GM12878 (cell line): ENCODE results near the gene RIMS1. TPM values are rescaled to one million over a fixed set of nuclear protein-coding genes. Genes with fewer than 3 reads are reported as not detected.
A peak's percentile ranks its signal among the peaks of the same experiment; 100 is the strongest.

Source experiments
- ATAC-seq: fragments of 200-7000 bp; cut with Tn5 transposase; 3 replicates; pipeline ENCODE4 v1.9.1; 2020; ENCODE audit warnings: mild to moderate bottlenecking, moderate library complexity
- BruUV-seq: library from RNA; stranded (reverse); fragments of 400-500 nt; replicated peaks from 2 replicates; lab custom pipeline; 2021; lab: Mats Ljungman, UMichigan
- CTCF ChIA-PET: fragments of 300-600 bp; sonication (Branson Sonifier 250); formaldehyde crosslinking; extraction: SDS; loops from one replicate; lab custom pipeline; 2021; ENCODE audit warnings: inconsistent platforms; lab: Yijun Ruan, JAX
- POLR2A ChIA-PET: fragments of 350-600 bp; formaldehyde crosslinking; extraction: SDS; loops from one replicate; lab custom pipeline; 2021; ENCODE audit warnings: inconsistent platforms; lab: Charles Lee
- RAD21 ChIA-PET: fragments of 300-600 bp; sonication (Branson Sonifier 250); formaldehyde crosslinking; loops from one replicate; lab custom pipeline; 2023; ENCODE audit warnings: antibody characterized with exemption; ENCODE audit not compliant: unreplicated experiment; lab: Charles Lee
- SMC1A ChIA-PET: fragments of 300-600 bp; sonication (Branson Sonifier 250); formaldehyde crosslinking; loops from one replicate; lab custom pipeline; 2023; ENCODE audit not compliant: unreplicated experiment, uncharacterized antibody; lab: Charles Lee
- DNase-seq: peaks from one replicate; pipeline ENCODE4 v3.0.0-alpha.2; 2011; ENCODE audit warnings: low read depth, low spot score
- FAIRE-seq: peaks from 3 replicates; lab custom pipeline; 2011; peaks lifted over from hg19 to GRCh38; lab: Jason Lieb, UNC
- H2AFZ ChIP-seq: 2 replicates; pipeline ENCODE4 v1.6.0; 2011; ENCODE audit warnings: low read depth, low read length, control low read depth; ENCODE audit not compliant: control insufficient read depth
- H3K27ac ChIP-seq: 2 replicates; pipeline ENCODE4 v1.5.1; 2011; ENCODE audit warnings: control low read depth; ENCODE audit not compliant: control insufficient read depth, insufficient read depth
- H3K27me3 ChIP-seq, 2 experiments: replicated peaks in 1 of 2; 2 replicates each; pipeline versions ENCODE4 v1.6.0 to v1.6.1; 2011; ENCODE audit warnings: low read length in 1 of 2; ENCODE audit not compliant: control insufficient read depth in 2 of 2, insufficient read depth in 2 of 2
- H3K36me3 ChIP-seq, 2 experiments: 2 replicates each; pipeline ENCODE4 v1.5.1; 2011; ENCODE audit warnings: low read length in 1 of 2; ENCODE audit not compliant: control insufficient read depth in 2 of 2, insufficient read depth in 2 of 2
- H3K4me1 ChIP-seq: 2 replicates; pipeline ENCODE4 v1.6.1; 2011; ENCODE audit warnings: mild to moderate bottlenecking, low read length, moderate library complexity, mixed read lengths; ENCODE audit not compliant: control insufficient read depth, insufficient read depth
- H3K4me2 ChIP-seq: 2 replicates; pipeline ENCODE4 v1.6.0; 2011; ENCODE audit warnings: control low read depth; ENCODE audit not compliant: control insufficient read depth, insufficient read depth
- H3K4me3 ChIP-seq: fragments of 200-600 bp; sonication (generic); 2 replicates; pipeline ENCODE4 v1.5.1; 2016
- H3K79me2 ChIP-seq: 2 replicates; pipeline ENCODE4 v1.6.0; 2011; ENCODE audit warnings: low read length; ENCODE audit not compliant: control insufficient read depth, insufficient read depth
- H3K9ac ChIP-seq: 2 replicates; pipeline ENCODE4 v1.8.0; 2011; ENCODE audit warnings: low read length, control low read depth, mixed read lengths; ENCODE audit not compliant: control insufficient read depth, insufficient read depth
- H3K9me3 ChIP-seq: replicated peaks from 3 replicates; pipeline ENCODE4 v1.5.1; 2011; ENCODE audit warnings: mild to moderate bottlenecking, low read length; ENCODE audit not compliant: control insufficient read depth, insufficient read depth
- H4K20me1 ChIP-seq: 2 replicates; pipeline ENCODE4 v1.6.0; 2011; ENCODE audit not compliant: control insufficient read depth, insufficient read depth
- CBX3 ChIP-seq: fragments of 200-600 bp; sonication (generic); IDR thresholded peaks from 2 replicates; pipeline ENCODE4 v1.6.1; 2016; ENCODE audit warnings: low read depth, borderline replicate concordance
- EP300 ChIP-seq, 2 experiments: fragments of 150-350 bp in 1 of 2; IDR thresholded peaks; 2 replicates each; pipeline ENCODE4 v1.6.1; 2011 to 2012; ENCODE audit warnings: low read depth in 2 of 2, low read length in 2 of 2, borderline replicate concordance in 1 of 2, improper control_type of control experiment in 1 of 2, inconsistent platforms in 1 of 2; ENCODE audit not compliant: control insufficient read depth in 1 of 2
- FOS ChIP-seq: IDR thresholded peaks from 3 replicates; pipeline ENCODE4 v1.6.1; 2011; ENCODE audit warnings: borderline replicate concordance; ENCODE audit not compliant: insufficient read length; ENCODE audit errors: extremely low read depth
- GATAD2B ChIP-seq: fragments of 450-650 bp; conservative IDR thresholded peaks from 2 replicates; pipeline ENCODE4 v1.6.1; 2017; ENCODE audit warnings: low read depth, mild to moderate bottlenecking, moderate library complexity
- IKZF1 ChIP-seq: fragments of 450-650 bp; conservative IDR thresholded peaks from 2 replicates; pipeline ENCODE4 v1.6.1; 2017; ENCODE audit warnings: antibody characterized with exemption, mild to moderate bottlenecking
- KAT2A ChIP-seq: conservative IDR thresholded peaks from 2 replicates; pipeline ENCODE4 v1.6.1; 2011; ENCODE audit warnings: low read depth, low read length; ENCODE audit not compliant: control insufficient read depth
- KLF5 ChIP-seq: fragments of 450-650 bp; IDR thresholded peaks from 2 replicates; pipeline ENCODE4 v1.6.1; 2014; ENCODE audit warnings: mild to moderate bottlenecking; ENCODE audit not compliant: partially characterized antibody
- NFYB ChIP-seq: IDR thresholded peaks from 2 replicates; pipeline ENCODE4 v1.6.1; 2011; ENCODE audit warnings: low read depth, mild to moderate bottlenecking, low read length, improper control_type of control experiment, moderate library complexity; ENCODE audit not compliant: insufficient read depth
- RUNX3 ChIP-seq: IDR thresholded peaks from 2 replicates; pipeline ENCODE4 v1.6.1; 2012; ENCODE audit warnings: low read length, inconsistent platforms
- SIN3A ChIP-seq: IDR thresholded peaks from 2 replicates; pipeline ENCODE4 v1.6.1; 2012; ENCODE audit warnings: low read depth, low read length, improper control_type of control experiment
- SP1 ChIP-seq: IDR thresholded peaks from one replicate; pipeline ENCODE4 v1.6.1; 2011; ENCODE audit warnings: low read depth, low read length
- STAT3 ChIP-seq: IDR thresholded peaks from 2 replicates; pipeline ENCODE4 v1.6.1; 2011; ENCODE audit warnings: low read depth, low read length, improper control_type of control experiment
- TAF1 ChIP-seq: IDR thresholded peaks from 2 replicates; pipeline ENCODE4 v1.6.1; 2011; ENCODE audit warnings: mild to moderate bottlenecking, low read depth, low read length, borderline replicate concordance
- YBX1 ChIP-seq: fragments of 450-650 bp; IDR thresholded peaks from 2 replicates; pipeline ENCODE4 v1.6.1; 2016; ENCODE audit warnings: antibody characterized with exemption
- ZBED1 ChIP-seq: IDR thresholded peaks from 2 replicates; pipeline ENCODE4 v1.6.1; 2016; ENCODE audit warnings: borderline replicate concordance
- WGBS: methylation state at CpG from one replicate; pipeline ENCODE4 v1.1.6; 2016; ENCODE audit warnings: low lambda C conversion rate; ENCODE audit not compliant: insufficient replicate concordance, insufficient coverage; ENCODE audit errors: missing lambda C conversion rate; 5-methylcytosine and 5-hydroxymethylcytosine counted together
- in situ Hi-C: fragments of 300-500 bp; cut with MboI; formaldehyde crosslinking; loops from 9 replicates; pipeline ENCODE4 v1.14.3; 2018; ENCODE audit warnings: mixed read lengths
- intact Hi-C: fragments of 100-400 bp; cut with micrococcal nuclease; formaldehyde crosslinking; loops from one replicate; pipeline ENCODE4 v1.14.2; 2022; ENCODE audit not compliant: unreplicated experiment
- polyA plus RNA-seq, 11 experiments: library from polyadenylated mRNA; depleted of rRNA in 4 of 11; unstranded in 6 of 11; stranded (reverse) in 5 of 11; fragments of >200 nt; fragmentation: Nextera tagmentation in 4 of 11; fragmentation: Illumina TruSeq in 1 of 11; extraction: Ambion mirVana in 4 of 11; extraction: Trizol in 1 of 11; gene quantifications; 1 replicate in 1 of 11; 2 replicates in 10 of 11; pipeline versions ENCODE4 v1.2.1 to v1.2.3, GENCODE V29; 2011 to 2016; ENCODE audit warnings: inconsistent platforms in 2 of 11, missing spikeins in 2 of 11, low read depth in 1 of 11
- total RNA-seq, 4 experiments: library from RNA; depleted of rRNA in 3 of 4; stranded (reverse); fragments of >200 nt in 3 of 4; fragmentation: Illumina TruSeq in 1 of 4; extraction: Trizol in 1 of 4; gene quantifications; 2 replicates each; pipeline versions ENCODE4 v1.2.1 to v1.2.3, GENCODE V29; 2013 to 2021
- TF ChIP-seq, protein P1 (sequence below): IDR thresholded peaks from 2 replicates; pipeline ENCODE4 v1.6.1; 2012; ENCODE audit warnings: low read depth, low read length, improper control_type of control experiment

The RIMS1 gene
- total and polyA plus RNA-seq, 10 of the 15 experiments (the other 5 are each of a cell fraction or from before 2014, with no cell fraction given): 0.05 to 0.76 (median 0.23) TPM

DNA sequence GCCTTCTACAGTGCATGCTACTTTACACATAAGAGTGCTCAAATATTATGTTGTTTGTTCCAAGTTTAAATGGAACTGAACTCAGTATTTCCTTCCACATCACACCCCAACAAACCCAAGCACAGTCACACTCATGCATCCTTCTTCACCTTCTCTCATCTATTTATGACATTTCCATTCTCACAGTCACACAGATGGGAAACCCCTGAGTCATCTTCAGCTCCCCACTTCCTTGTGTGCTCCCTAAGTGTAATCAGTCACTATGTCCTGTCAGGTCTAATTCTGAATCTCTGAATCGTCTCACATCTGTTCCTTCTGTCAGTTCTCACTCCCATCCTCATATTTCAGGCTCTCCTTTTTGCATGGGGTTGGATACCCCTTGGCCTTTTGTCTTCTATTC, 96.0 kb downstream of the RIMS1 start (continued):
- TF ChIP-seq IKZF1: peak; percentile 46
- TF ChIP-seq, all 136 proteins: peak for 22

DNA sequence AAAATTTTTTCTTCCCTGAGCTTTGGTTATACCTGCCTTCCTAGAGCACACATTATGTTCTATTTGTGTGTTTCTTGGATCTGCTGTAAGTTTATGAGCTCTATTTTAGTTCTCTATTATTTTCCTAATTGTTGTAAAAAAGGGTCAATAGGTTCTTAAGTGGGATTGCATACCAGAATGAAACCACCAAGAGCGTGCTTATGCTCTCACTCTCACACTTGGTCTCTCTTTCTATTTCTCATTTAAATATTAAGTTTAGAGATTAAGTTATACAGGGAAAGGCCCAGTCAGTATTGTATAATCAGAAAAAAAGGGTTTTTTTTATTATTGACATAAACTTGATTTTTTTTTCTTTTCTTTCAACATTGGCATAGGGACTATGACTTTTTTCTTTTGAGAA, 96.8 kb downstream of the RIMS1 start:
- no TSS peak for BruUV-seq
- intact Hi-C loops: loop anchor here (5.0 kb wide), 1 partner anchor 76 kb away; no protein-coding TSS in a partner anchor
- Histone ChIP-seq H3K9me3 (no peaks in the 10 kb centered on the region), H3K27ac (peak overlapping the region; percentile 13; the same call in 1 of the 2 replicates), H2AFZ (no peak overlapping the region), H3K4me2 (no peak overlapping the region), H4K20me1 (no peaks in the 10 kb centered on the region), H3K4me1 (no peaks in the 10 kb centered on the region), H3K4me3 (no peak overlapping the region), H3K79me2 (no peaks in the 10 kb centered on the region), H3K36me3 (no peaks in the 10 kb centered on the region), H3K27me3 (no peaks in the 10 kb centered on the region), H3K9ac (no peak overlapping the region)
- ATAC-seq (peak; percentile 48), FAIRE-seq (no peak), DNase-seq (no peak)
- 0% methylated on average over 1 of the region's 1 CpG for WGBS
- POLR2A ChIA-PET: interaction anchor here (0.6 kb wide), 1 partner anchor 1902 kb away, joined by 5 read pairs; no protein-coding TSS in a partner anchor
- TF ChIP-seq KLF5 (no peak), ZBED1 (no peak)
- RAD21 ChIA-PET: interaction anchor here (1.0 kb wide), 1 partner anchor 57 kb away, joined by 3 read pairs; no protein-coding TSS in a partner anchor
- in situ Hi-C loops: no loop called here
- CTCF ChIA-PET: interaction anchor here (0.7 kb wide), 1 partner anchor 62 kb away, joined by 5 read pairs; no protein-coding TSS in a partner anchor
- SMC1A ChIA-PET: interaction anchor here (1.2 kb wide), 1 partner anchor 12 kb away, joined by 3 read pairs; no protein-coding TSS in a partner anchor

DNA sequence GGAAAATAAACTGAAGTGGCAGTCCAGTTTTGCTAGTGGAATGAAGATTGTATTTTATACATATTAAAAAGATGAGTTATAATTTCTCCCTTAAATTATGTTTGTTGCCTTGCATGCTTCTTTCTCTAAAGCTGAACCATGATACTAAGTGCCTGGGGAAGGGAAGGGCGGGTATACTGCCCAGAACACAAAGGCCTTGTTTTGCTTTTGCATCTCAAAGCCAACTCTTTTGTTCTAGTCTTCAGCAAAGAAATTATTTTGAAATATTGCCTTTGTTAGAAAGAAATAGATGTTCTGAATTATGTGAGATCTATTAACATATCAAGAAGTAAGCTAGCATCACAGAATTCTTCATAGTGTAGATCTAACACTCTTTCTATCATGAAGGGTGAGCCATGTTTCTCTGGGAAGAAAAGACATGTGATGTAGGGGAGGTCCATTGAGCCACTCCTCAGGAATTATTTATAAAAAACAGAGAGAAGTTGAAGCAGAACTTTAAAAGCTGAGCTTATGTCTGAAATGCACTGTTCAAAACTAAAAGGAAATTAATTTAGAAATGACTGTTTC, 108.4 kb downstream of the RIMS1 start:
- RAD21 ChIA-PET: no interaction called here
- Histone ChIP-seq H3K4me3 (no peak overlapping the region), H3K27ac (no peak overlapping the region), H3K9me3 (no peaks in the 10 kb centered on the region), H3K36me3 (no peaks in the 10 kb centered on the region), H3K79me2 (no peaks in the 10 kb centered on the region), H3K4me1 (no peaks in the 10 kb centered on the region), H3K27me3 (no peaks in the 10 kb centered on the region), H4K20me1 (no peaks in the 10 kb centered on the region), H3K9ac (no peak overlapping the region), H3K4me2 (no peak overlapping the region), H2AFZ (no peak overlapping the region)
- CTCF ChIA-PET: no interaction called here
- DNase-seq: no peak
- 44% methylated on average over 1 of the region's 1 CpG for WGBS
- no peak for ATAC-seq
- intact Hi-C loops: no loop called here
- POLR2A ChIA-PET: no interaction called here
- FAIRE-seq: no peak
- SMC1A ChIA-PET: interaction anchor here (1.6 kb wide), 1 partner anchor 11 kb away, joined by 4 read pairs; no protein-coding TSS in a partner anchor
- BruUV-seq: no TSS peak
- in situ Hi-C loops: no loop called here
- TF ChIP-seq YBX1: no peak
- TF ChIP-seq GATAD2B: no peak
- no peak for TF ChIP-seq EP300 (IDR thresholded peaks at IDR 0.05; ENCODE audit: borderline replicate concordance in 1 of 2, control insufficient read depth in 1 of 2, low read depth in 2 of 2, low read length in 2 of 2)
- no peak for TF ChIP-seq CBX3
- no peak for TF ChIP-seq SIN3A
- no peak for TF ChIP-seq KAT2A
- TF ChIP-seq TAF1: no peak
- TF ChIP-seq FOS: no peak
- no peak for TF ChIP-seq NFYB
- no peak for TF ChIP-seq RUNX3
- no peak for TF ChIP-seq STAT3
- no peak for TF ChIP-seq SP1
- TF ChIP-seq, protein P1, sequence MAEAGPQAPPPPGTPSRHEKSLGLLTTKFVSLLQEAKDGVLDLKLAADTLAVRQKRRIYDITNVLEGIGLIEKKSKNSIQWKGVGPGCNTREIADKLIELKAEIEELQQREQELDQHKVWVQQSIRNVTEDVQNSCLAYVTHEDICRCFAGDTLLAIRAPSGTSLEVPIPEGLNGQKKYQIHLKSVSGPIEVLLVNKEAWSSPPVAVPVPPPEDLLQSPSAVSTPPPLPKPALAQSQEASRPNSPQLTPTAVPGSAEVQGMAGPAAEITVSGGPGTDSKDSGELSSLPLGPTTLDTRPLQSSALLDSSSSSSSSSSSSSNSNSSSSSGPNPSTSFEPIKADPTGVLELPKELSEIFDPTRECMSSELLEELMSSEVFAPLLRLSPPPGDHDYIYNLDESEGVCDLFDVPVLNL: no peak
